RPMI7951 (cell line): Measurements from ENCODE around the gene INSYN1. TPM values are rescaled to one million over a fixed set of nuclear protein-coding genes. Genes with fewer than 3 reads are reported as not detected.
A peak's percentile ranks its signal among the peaks of the same experiment; 100 is the strongest.

ENCODE experiments used
- DNase-seq: peaks from one replicate; pipeline ENCODE4 v3.0.0-alpha.2; 2012; ENCODE audit warnings: low read depth
- total RNA-seq: library from RNA; depleted of rRNA; stranded (reverse); fragments of >200 nt; shearing (Covaris generic); gene quantifications from 2 replicates; pipeline ENCODE4 v1.2.3, GENCODE V29; 2014; rRNA removed

Gene INSYN1
- total RNA-seq, 1 experiment from 2014 or later: not detected

DNA sequence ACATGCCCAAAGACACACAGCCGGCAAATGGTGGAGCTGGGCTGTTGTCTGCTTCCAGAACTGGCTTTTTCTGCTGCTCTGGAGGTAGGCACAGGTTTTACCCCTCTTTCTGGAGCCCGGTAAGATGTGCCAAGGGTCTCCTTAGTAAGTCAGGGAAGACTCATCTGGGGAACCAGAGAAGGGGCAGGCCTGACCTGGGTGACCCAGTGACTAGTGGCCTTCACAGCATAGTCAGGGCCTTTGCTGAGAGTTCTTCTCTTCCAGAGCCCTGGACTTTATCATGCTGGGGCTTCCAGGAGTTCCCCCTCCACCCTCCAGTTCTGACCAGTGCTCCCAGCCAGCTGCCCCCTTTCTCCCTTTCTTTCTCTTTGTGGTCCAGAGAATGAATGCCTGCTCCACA, 65.8 kb downstream of the INSYN1 start:
- DNase-seq: no peak

DNA sequence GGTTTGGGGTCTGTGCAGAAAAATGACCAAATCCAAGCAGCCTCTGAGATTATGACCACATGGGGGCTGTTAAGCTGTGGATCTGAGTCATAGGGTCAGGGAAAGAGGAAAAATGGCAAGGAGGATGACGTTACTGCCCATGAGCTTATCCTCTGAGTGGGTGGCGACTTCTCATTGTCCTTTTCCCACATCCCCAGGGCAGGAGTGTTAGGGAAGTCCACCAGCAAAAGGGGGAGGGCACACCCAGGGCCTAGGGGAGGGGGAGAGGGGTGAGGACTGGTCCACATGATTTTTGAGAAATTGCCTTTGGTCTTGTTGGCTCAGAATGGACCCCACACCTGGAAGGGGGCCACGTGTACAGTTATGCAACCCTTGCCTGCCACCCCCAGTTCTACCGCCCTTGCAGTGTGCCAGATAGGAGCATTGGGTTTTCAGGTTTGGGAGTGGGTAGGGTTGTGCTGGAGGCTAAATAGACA, 66.3 kb downstream of the INSYN1 start:
- peak; percentile 90 for DNase-seq

DNA sequence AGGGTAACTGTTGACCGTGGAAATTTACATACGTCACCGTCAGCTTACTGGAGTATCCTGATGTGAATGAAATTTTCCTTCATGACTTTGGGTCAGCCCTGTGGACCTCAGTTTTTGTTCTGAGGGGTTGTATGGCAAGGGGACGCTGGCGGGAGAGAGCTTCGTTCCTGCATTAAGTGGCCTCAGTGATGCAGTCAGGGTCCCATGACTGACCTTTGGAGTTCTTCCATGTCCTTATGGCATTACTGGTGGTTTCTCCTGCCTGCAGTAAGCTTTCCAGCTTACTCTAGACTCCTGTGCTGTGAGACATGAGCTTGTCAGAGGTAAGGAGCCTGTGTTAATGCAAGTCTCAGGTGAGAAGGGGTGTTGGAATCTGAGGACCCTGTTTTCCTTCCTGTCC, 67.2 kb downstream of the INSYN1 start:
- no peak for DNase-seq

Other genes starting within 250 kb of the INSYN1 start
- 157 and 161 TPM in 2 replicates for gene NPTN, start 120.0 kb downstream of the INSYN1 start, total RNA-seq
- 72.2 and 84.3 TPM in 2 replicates for gene CD276, start 69.0 kb downstream of the INSYN1 start, total RNA-seq
- gene TBC1D21, start 120.2 kb upstream of the INSYN1 start, total RNA-seq: not detected in 2 replicates
- gene LOXL1, start 173.1 kb upstream of the INSYN1 start, total RNA-seq: 45.9 and 55.0 TPM in 2 replicates
- 20.4 and 26.8 TPM in 2 replicates for gene STOML1, start 238.9 kb upstream of the INSYN1 start, total RNA-seq
- 26.1 and 39.7 TPM in 2 replicates for gene PML, start 241.4 kb upstream of the INSYN1 start, total RNA-seq